Rectal smooth muscle tissue (tissue), 1 donor: Measurements from ENCODE around the gene PFKFB3.

Experiments
- H3K27ac ChIP-seq: one replicate; pipeline ENCODE4 v1.7.0; 2013; ENCODE audit warnings: low read depth, low read length, inconsistent platforms
- H3K27me3 ChIP-seq: one replicate; pipeline ENCODE4 v1.7.0; 2013; ENCODE audit warnings: low read length; ENCODE audit not compliant: control insufficient read depth, insufficient read depth
- H3K36me3 ChIP-seq: one replicate; pipeline ENCODE4 v1.7.0; 2013; ENCODE audit warnings: low read length; ENCODE audit not compliant: control insufficient read depth, insufficient read depth
- H3K4me1 ChIP-seq: one replicate; pipeline ENCODE4 v1.7.0; 2013; ENCODE audit warnings: low read length; ENCODE audit not compliant: control insufficient read depth, insufficient read depth
- H3K4me3 ChIP-seq: one replicate; pipeline ENCODE4 v1.7.0; 2013; ENCODE audit warnings: low read length
- H3K9ac ChIP-seq: one replicate; pipeline ENCODE4 v1.7.0; 2013; ENCODE audit warnings: low read length

PFKFB3 gene

DNA sequence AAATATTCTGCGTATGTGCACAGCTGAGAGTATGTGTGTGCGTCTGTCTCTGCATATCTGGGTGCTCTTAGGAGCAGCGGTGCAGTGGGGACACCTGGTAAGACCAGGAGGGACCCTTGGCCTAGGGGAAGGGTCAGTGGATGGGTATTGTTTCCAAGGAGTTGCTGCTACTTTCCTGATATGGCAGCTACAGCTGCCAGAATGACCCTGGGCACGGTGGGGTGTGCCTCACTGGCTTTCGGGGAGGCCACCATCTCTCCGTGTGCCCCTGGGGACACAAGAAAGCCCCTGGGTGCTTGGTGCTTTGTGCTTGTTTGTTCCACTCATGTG lies 8.6 kb downstream of the PFKFB3 start:
- Histone ChIP-seq H3K4me1 (peaks cover 13% of the 10 kb centered on the region), H3K27me3 (no peaks in the 10 kb centered on the region), H3K4me3 (no peak overlapping the region), H3K36me3 (peaks cover 10% of the 10 kb centered on the region), H3K27ac (peak overlapping the region; percentile 36), H3K9ac (no peak overlapping the region)

DNA sequence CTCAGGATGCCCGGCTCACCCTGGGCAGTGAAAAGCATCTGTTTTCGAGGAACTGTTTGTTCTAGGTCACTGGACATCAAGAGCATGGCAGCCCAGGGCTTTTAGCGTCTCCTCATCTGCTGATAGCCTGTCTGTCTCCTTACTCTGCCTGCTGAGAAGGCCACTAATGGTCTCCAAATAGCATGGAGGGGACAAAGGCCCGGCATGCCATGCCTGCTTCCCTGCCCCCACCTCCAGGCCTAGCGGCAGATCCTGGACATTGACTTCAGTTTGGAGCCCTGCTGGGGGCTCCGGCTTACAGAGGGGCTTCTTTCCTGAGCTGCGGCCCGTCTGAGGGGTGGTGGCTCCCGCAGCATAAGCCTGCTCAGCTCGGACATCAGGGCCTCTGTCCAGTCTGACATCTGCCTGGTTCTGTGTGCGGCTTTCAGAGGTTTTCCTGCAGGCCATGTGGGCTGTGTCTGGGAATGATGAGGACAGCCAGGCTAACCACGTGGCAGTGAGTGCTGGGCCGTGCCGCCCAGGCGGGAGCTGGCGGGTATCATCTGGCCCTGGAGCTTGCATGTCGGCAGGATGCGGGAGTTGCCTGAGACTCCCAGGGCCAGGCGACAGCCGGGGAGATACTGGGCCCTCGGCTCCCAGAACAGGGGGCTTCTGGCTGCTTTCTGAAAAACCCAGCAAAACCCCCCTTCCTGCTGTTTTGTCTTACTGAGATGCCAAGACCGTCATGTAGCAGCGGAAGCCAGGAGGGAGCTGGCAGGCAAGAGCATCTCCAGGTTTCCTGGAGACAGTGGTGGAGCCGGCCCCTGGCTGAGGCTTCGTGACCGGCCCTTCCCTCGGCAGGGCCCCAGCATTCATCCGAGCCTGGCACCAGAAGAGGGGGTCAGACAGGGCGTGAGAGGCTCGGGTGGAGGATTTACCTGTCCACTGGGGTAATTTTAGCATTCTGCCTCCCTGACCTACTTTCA lies 9.2 kb downstream of the PFKFB3 start:
- peaks cover 15% of the 10 kb centered on the region for H3K36me3 ChIP-seq
- H3K27ac ChIP-seq = peak overlapping the region; percentile 48
- peaks cover 13% of the 10 kb centered on the region for H3K4me1 ChIP-seq
- H3K4me3 ChIP-seq = peak overlapping the region; percentile 25
- H3K9ac ChIP-seq = no peak overlapping the region
- H3K27me3 ChIP-seq = no peaks in the 10 kb centered on the region

DNA sequence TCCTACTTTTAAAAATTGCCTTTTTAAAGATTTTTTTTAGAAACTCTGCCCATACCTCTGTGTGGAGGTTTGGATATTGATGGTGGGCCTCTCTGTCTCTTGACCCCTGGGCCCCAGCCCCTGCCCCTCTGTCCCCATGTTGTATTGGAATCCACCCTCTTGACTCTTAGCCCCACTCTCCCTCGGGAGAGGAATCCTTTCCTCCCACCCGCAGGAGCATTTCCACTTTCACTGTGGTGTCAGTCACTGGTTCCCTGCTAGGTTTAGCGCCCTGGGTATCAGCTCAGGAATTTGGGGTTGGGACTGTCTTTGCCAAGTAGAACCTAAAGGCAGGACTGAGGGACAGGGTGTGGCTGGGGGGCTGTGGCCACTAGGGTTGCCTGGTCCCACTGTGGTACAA lies 10.1 kb downstream of the PFKFB3 start:
- H3K36me3 ChIP-seq = peaks cover 18% of the 10 kb centered on the region
- no peak overlapping the region for H3K27ac ChIP-seq
- H3K4me3 ChIP-seq = no peak overlapping the region
- no peak overlapping the region for H3K9ac ChIP-seq
- peaks cover 13% of the 10 kb centered on the region for H3K4me1 ChIP-seq
- H3K27me3 ChIP-seq = no peaks in the 10 kb centered on the region

DNA sequence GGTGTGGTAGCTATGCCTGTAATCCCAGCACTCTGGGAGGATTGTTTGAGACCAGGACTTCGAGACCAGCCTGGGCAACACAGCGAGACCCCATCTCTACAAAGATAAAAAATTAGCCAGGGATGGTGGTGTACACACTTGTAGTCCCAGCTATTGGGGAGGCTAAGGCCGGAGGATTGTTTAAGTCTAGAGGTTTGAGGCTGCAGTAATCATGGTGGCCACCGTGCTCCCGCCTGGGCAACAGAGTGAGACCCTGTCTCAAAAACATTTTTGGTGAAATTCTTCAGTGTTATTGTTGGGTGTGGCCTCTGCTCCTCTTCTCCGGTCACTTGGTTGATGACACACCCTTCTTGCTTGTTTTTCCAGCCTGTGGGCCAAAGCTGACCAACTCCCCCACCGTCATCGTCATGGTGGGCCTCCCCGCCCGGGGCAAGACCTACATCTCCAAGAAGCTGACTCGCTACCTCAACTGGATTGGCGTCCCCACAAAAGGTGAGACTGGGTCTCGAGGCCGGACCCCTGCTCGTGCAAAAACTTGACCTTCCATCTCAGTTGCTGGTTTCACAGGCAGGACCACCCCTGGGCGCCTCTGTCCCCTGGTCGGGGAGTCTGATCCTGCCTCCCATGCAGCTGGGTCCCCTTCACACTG lies 10.6 kb downstream of the PFKFB3 start:
- Histone ChIP-seq H3K27ac (no peak overlapping the region), H3K36me3 (peaks cover 18% of the 10 kb centered on the region), H3K4me1 (peaks cover 13% of the 10 kb centered on the region), H3K4me3 (no peak overlapping the region), H3K27me3 (no peaks in the 10 kb centered on the region), H3K9ac (no peak overlapping the region)

DNA sequence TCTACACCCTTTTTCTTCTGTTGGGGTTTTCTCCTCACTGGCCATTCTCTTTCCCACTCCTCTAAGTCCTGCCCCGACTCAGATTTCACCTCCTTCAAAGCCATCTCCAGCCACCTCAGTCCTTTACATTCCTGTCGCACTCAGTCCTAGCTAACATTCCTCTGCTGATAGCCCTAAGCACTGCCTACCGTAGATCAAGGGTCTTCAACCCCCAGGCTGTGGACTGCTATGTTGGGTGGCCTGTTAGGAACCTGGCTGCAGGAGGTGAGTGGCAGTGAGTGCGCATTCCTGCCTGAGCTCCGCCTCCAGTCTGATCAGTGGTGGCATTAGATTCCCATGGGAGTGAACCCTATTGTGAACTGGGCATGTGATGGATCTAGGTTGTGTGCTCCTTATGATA lies 11.2 kb downstream of the PFKFB3 start:
- peaks cover 20% of the 10 kb centered on the region for H3K36me3 ChIP-seq
- H3K4me1 ChIP-seq = peaks cover 13% of the 10 kb centered on the region
- H3K27ac ChIP-seq = no peak overlapping the region
- H3K4me3 ChIP-seq = no peak overlapping the region
- no peaks in the 10 kb centered on the region for H3K27me3 ChIP-seq
- no peak overlapping the region for H3K9ac ChIP-seq

DNA sequence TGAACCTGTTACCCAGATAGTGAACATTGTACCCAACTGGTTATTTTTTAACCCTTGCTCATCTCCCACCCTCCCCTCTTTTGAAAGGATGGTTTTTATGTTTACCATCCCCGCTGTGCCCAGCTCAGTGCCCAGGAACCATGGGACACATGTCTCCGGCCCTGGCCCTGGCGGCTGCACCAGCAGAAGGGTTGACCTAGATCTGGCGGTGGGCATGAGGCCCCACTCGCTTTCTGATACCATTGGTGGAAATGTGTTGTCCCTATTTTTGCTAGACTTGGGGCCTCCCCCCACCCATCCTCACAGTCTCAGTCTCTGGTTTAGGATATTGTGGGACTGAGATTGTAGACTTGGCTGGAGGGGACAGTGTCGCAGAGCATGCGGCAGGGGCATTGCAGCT lies 11.9 kb downstream of the PFKFB3 start:
- no peak overlapping the region for H3K27ac ChIP-seq
- peaks cover 13% of the 10 kb centered on the region for H3K4me1 ChIP-seq
- H3K36me3 ChIP-seq = peaks cover 25% of the 10 kb centered on the region
- no peaks in the 10 kb centered on the region for H3K27me3 ChIP-seq
- H3K9ac ChIP-seq = no peak overlapping the region
- no peak overlapping the region for H3K4me3 ChIP-seq

DNA sequence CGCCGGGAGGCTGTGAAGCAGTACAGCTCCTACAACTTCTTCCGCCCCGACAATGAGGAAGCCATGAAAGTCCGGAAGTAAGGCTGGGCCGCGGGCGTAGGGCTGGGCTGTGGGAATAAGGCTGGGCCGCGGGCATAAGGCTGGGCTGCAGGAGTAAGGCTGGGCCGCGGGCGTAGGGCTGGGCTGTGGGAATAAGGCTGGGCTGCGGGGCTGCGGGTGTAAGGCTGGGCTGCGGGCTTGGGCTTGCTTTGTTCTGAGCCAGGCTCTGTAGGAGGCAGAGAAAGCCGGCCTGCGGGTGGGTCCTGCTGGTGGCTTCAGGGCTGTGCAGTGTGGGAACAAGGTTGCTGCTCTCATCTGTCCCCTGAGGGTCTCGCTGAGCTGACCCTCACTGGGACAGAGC lies 12.5 kb downstream of the PFKFB3 start:
- no peak overlapping the region for H3K9ac ChIP-seq
- H3K4me3 ChIP-seq = no peak overlapping the region
- peaks cover 25% of the 10 kb centered on the region for H3K36me3 ChIP-seq
- peaks cover 13% of the 10 kb centered on the region for H3K4me1 ChIP-seq
- H3K27me3 ChIP-seq = no peaks in the 10 kb centered on the region
- H3K27ac ChIP-seq = no peak overlapping the region

DNA sequence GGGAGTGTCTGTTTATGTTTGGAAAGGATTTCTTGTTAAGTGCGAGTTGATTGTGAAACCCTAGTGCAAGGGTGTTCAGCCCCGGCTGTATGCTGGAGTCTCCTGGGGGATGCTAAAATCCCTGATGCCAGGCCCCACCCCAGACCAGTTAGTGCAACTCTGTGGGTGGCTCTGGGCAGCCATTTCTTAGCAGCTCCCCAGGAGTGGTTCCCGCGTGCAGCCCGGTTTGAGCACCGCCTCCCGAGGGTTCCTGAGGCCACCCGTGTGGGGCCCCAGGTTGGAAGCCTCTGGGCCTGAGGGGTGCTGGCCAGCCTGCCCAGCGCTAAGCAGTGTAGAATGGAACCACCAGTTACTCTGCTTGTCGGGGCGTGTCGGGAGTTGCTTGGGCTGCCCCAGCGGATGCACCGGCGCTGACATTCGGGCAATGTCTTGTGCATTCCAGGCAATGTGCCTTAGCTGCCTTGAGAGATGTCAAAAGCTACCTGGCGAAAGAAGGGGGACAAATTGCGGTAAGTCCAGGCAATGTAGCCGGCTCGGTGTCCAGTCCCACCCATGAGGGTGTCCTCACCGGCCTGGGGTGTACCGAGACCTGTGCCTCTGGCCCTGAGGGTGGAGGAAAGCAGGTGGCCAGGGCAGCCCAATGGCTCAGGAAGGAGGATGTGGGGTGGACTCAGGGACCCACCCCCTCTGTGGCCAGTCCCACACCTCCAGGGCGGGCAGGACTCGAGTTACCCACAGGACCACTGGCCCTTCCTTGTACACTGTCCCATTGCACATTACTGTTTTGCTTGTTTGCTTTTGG lies 13.2 kb downstream of the PFKFB3 start:
- Histone ChIP-seq H3K27me3 (no peaks in the 10 kb centered on the region), H3K4me1 (peaks cover 13% of the 10 kb centered on the region), H3K27ac (no peak overlapping the region), H3K9ac (no peak overlapping the region), H3K36me3 (peaks cover 30% of the 10 kb centered on the region), H3K4me3 (no peak overlapping the region)

DNA sequence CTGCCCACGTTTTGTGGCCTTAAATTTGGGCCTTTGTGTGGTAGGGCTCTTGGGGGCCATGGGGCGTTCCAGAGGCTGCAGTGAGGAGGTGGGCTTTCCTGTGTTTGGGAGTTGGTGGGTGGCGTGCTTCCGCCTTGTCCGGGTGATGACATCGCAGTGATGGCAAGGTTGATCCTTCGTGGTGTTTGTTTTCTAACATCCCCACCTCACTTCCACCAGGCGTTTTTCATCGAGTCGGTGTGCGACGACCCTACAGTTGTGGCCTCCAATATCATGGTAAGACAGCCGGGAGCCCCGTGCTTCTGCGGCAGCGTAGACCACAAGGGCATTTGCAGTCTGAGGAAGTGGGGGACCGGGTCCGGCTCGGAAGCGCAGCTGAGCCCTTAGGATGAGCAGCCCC lies 14.2 kb downstream of the PFKFB3 start:
- Histone ChIP-seq H3K27ac (no peak overlapping the region), H3K27me3 (no peaks in the 10 kb centered on the region), H3K4me1 (peaks cover 5% of the 10 kb centered on the region), H3K9ac (no peak overlapping the region), H3K36me3 (peaks cover 40% of the 10 kb centered on the region), H3K4me3 (no peak overlapping the region)

DNA sequence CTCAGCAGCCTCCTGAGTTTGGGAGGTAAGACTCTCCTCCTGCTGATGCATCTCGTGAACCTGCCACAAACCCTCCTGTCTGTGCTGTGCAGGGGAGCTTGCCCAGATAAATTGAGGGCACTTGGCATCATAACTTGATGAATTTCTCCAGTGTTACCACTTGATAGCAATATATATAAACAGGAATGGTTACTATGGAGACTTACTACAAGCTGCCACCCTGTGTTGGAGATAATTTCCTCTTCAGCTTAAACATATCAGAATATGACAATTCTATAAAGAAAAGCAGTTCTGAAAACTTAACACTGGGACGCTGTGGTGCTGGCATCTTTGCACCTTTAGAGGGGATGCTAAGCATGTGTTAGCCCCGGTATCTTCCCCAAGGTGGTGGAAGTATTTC lies 14.9 kb downstream of the PFKFB3 start:
- Histone ChIP-seq H3K27ac (no peak overlapping the region), H3K9ac (no peak overlapping the region), H3K4me3 (no peak overlapping the region), H3K36me3 (peaks cover 44% of the 10 kb centered on the region), H3K4me1 (no peaks in the 10 kb centered on the region), H3K27me3 (no peaks in the 10 kb centered on the region)

DNA sequence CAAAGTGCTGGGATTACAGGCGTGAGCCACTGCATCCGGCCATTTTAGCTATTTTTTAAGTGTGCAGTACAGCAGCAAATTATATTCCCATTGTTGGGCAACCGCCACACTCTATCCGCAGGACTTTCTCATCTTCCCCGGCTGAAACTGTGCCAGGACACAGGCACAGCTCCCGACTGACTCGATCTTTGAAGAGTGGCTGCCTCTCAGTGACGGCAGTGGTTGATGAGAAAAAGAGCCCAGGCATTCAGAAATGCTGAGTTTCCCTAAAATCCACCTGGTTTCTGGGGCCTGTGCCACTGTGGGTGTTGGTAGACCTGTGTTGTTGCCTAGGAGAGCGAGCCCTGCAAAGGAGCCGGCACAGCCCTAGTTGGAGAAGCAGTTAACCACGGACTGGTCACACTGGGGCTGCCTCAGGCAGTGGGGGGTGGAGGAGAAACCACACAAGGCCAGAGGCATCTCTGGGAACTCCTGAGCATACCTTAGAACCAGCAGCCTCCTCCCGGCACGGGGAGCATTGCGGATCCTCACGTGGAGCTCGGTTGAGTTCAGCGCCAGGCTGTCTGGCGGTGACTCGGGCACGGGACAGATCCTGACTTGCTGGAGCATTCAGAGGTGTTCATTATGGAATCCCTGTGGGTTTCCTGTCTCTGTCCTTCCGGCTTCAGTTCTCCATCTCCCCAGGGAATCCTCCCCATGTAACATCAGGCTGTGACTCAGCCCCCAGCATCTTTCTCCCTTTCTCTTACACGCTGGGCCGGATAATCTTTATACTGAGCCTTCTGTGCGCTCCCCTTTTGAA lies 16.2 kb downstream of the PFKFB3 start:
- Histone ChIP-seq H3K27me3 (no peaks in the 10 kb centered on the region), H3K36me3 (peaks cover 45% of the 10 kb centered on the region), H3K4me3 (no peak overlapping the region), H3K27ac (no peak overlapping the region), H3K9ac (no peak overlapping the region), H3K4me1 (no peaks in the 10 kb centered on the region)

DNA sequence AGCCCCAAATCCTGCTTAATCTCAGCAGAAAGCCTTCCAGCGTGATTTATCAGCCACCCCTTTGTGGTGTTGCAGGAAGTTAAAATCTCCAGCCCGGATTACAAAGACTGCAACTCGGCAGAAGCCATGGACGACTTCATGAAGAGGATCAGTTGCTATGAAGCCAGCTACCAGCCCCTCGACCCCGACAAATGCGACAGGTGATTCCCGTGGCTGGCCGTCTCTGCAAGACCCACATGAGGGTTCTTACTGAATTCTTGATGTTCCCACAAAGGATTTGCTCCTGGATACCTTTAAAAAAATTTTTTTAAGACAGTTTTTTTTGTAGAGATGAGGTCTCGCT lies 16.7 kb downstream of the PFKFB3 start:
- Histone ChIP-seq H3K9ac (no peak overlapping the region), H3K4me3 (no peak overlapping the region), H3K27me3 (no peaks in the 10 kb centered on the region), H3K4me1 (no peaks in the 10 kb centered on the region), H3K36me3 (peaks cover 45% of the 10 kb centered on the region), H3K27ac (no peak overlapping the region)
